Cortex of kidney (tissue), 1 donor: ENCODE measurements around the gene CD1D.
"Not testable (repeated sequence)": the region's sequence is repeated elsewhere in the genome, so short reads cannot be mapped to it uniquely, and the experiment has no call there.

Experiments
- DNase-seq: peaks from one replicate; lab custom pipeline; 2025; lab: John Stamatoyannopoulos, UW

CD1D gene

DNA sequence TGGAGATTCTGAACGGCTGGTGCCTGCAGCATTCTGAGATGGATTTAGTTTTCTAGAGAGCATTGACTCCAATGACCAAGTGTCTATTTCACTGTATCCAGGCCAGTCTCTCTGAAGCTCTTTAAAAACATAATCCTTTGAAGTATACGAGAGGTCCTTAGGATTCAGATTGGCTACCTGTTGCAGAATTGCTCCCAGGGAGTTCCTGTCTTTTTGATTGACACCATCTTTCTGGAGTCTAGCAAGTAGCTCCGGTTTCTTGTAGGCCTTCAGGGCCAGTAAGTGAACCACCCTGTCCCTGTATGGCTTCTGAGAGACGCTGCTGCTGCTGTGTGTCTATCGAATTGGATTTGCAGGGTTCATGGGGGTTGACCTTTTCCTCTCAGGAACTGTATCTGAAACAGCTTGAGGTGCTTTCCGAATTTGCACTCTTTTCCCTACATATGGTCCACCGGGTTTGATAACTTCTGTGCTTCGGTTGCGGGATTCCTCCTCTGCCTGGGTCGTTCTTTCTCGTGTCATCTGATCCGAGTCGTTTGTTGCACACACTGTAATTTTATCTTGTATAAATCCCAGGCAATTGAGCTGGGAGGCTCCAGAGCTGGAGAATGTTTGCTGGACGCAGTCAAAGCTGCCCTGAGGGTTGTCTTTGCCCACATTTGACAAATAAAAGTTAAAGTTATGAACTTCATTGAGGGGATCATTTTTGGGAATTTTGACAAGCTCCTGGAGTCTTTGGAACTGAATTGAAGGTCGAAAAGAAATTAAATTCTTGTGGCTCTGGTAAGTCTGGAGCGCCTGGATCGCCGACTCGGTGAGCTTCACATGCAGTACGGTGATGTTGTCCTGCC is 3.6 kb upstream of the CD1D start:
- DNase-seq, result not testable (repeated sequence)

DNA sequence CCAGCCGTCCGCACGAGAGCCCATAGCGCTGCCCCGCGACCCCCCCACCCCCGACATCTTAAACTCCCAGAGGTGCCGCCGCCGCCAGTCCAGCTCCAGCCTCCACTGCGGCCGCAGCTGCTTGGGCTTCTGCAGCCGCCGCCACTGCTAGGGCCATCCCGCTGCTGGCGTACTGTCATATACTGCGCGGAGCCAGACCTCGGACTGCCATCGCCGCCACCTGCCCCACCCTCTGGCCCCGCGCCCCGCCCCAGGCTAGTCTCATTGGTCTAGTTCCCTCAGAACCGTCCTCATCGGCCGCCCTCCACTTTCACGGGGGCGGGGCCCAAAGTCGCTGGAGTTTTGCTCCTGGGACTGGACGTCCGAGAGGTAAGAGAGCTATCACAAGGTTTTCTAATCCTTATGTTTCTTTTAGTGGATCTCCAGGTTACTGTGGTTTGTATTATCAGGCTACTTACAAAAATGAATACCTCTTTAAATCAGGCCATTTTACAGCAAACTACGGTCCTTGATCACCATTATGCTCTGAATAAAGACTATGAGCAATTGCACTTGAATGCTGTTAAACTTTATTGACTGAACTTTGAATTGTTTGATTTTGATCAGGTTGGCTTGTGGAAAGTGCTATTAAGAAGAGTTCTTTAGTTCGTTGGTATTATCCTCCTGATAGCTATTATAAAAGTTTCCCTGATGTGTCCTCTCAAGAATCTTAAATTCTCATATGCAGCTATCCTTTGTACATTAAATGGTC is 2.8 kb upstream of the CD1D start:
- DNase-seq, result no peak

GRCh38 chr1:158179301-158180041 is 1.2 kb upstream of the CD1D start:
- DNase-seq, result no peak

DNA sequence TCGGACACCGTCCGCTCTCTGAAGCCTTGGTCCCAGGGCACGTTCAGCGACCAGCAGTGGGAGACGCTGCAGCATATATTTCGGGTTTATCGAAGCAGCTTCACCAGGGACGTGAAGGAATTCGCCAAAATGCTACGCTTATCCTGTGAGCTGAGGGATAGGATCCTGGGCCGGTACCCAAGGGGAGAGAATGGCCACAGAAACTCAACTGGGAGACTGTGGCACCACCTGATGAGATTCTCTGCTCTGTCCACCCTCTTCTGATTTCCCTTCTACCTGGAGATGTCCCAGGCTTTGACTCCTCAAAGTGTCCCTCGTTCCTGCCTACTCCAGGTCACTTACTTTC is 855 bp downstream of the CD1D start:
- no peak for DNase-seq

GRCh38 chr1:158185770-158186169 is 5.1 kb downstream of the CD1D start:
- DNase-seq, result no peak

DNA sequence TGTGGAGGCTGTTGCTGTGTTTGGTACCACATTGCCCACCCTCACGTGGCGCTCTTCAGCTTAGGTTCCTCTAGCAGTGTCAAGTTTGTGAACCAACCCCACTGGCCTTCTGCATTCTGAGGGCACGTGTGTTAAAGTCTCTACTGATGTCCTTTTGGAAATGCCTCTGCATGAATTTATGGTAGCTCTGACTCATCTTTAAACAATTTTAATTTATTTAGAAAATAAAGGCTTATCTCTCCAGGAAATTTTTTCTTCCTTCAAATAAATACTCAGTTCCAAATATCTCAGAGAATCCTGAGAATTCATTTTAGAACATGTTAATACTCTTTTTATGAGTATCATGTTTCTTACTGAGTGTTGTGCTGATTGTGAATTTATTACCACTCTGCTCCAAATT is 5.5 kb downstream of the CD1D start:
- no peak for DNase-seq

DNA sequence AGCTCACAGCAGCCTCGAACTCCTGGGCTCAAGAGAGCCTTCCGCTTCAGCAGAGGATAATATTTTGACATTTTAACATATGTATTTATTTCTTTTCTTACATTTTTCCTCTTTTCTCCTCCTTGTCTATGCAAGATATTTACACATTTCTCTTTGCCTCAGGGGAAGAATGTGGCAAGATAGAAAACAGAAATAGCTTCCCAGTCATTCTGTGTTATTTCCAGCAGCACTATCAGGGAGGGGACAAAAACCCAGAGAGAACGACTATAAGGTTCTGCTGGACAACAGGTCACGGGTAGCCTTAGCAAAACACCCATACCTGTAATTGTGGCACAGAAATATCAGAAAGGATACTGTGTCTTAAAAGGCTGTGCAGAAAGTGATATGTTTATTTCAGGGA is 7.9 kb downstream of the CD1D start:
- DNase-seq, result no peak

DNA sequence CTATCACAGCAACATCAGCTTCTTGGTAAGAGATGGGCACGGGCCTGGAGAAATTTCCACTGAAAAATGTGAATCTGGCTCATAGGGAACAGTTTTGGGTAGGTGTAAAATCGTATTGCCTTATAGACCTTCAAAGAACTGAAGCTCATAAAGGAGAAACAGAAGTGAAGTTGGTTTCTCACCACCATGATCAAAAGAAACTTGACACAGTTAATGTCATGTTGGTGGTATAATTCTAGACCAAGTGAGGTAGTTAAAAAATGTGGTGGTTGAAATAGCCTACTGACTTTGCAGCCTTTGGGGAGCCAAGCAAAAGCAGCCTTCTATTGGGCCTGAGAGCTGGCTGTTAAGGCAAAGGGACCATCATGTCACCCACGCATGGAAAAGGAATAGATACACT is 8.9 kb downstream of the CD1D start:
- DNase-seq, result no peak

GRCh38 chr1:158191299-158191698 is 10.6 kb downstream of the CD1D start:
- no peak for DNase-seq

DNA sequence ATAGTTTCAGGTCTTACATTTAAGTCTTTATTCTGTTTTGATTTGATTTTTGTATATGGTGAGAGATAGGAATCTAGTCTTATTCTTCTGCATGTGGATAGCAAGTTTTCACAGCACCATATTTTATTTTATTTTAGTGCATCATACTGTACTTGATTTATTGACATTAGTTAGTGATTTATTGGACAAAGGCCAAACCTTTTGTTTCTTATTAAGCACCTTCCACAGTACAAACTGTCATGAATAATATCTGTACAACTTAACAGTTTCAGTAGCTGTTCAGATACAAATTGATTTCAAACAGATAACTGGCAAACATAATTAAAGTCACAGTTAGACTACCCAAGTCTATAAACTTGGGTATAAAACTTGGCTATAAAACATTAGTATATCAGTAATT is 15.8 kb downstream of the CD1D start:
- no peak for DNase-seq

- DNase-seq, result no peak
Measured at GRCh38 chr1:158199849-158200248, 19.2 kb downstream of the CD1D start.

- no peak for DNase-seq
Measured at GRCh38 chr1:158200527-158200926, 19.8 kb downstream of the CD1D start.

GRCh38 chr1:158203693-158204457 is 23.2 kb downstream of the CD1D start:
- DNase-seq, result no peak

DNA sequence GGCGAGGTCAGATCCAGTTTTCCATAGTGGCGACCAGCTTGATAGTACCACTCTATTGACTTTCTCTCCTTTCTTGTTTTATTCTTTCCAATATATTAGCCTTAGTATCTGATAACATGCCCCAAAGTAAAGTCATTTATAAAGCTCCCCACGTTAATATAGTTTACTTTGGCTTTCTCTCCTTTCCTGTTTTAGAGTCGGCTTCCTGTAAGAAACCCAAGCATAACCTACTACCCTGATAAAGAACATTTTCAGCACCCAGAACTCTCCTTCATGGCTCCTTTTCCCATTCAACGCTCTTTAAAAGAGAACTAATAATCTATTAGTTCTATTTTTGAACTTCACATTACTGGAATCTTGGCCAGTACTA is 23.7 kb downstream of the CD1D start:
- no peak for DNase-seq

DNA sequence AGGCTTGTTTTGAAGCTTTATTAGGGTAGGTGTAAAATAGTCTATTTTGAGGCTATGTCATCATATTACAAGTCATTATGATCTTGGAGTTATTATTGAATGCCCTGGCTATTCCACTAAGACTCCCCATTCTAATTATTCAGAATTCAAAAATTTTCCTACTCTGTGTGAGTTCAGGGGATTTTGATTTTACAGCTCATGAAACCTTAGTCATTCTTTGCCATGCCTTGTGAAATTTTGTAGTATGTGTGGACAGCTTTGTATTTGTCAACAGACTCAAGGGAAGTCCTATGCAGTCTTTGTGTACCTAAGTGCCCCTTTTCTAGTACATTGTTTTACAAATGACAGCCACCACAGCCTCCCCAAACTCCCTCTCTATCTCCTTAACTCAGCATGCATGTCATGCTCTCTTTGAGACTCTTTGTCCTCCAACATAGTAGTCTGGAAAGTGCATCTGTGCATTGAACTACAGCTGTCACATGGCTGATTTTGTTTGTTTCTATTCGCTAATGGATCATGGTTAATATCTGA is 28.0 kb downstream of the CD1D start:
- no peak for DNase-seq

GRCh38 chr1:158212320-158212719 is 31.6 kb downstream of the CD1D start:
- DNase-seq, result no peak

DNA sequence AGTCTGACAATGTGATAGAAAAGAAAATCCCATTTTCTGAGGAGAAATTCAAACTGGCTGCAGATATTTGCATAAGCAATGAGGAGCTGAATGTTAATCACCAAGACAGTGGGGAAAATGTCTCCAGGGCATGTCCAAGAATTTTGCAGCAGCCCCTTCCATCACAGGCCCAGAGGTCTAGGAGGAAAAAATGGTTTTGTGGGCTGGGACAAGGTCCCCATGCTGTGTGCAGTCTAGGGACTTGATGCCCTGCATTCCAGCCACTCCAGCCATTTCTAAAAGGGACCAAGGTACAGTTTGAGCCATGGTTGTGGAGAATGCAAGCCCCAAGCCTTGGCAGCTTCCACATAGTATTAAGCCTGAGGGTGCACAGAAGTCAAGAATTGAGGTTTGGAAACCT is 42.8 kb downstream of the CD1D start:
- DNase-seq, result not testable (repeated sequence)

GRCh38 chr1:158227904-158228623 is 47.4 kb downstream of the CD1D start:
- no peak for DNase-seq
